Trophoblast cell (in vitro differentiated cells and primary cell): ENCODE data around the gene CCNQ. TPM values are rescaled to one million over a fixed set of nuclear protein-coding genes. Genes with fewer than 3 reads are reported as not detected.

Experiments used
- DNase-seq, 2 donors: peaks; one replicate each; pipeline ENCODE4 v3.0.0-alpha.2; 2016
- H2AFZ ChIP-seq: 2 replicates; pipeline ENCODE4 v1.6.1; 2013; ENCODE audit warnings: low read length, moderate library complexity, mild to moderate bottlenecking; ENCODE audit not compliant: insufficient read depth, poor library complexity
- H2AK5ac ChIP-seq: 2 replicates; pipeline ENCODE4 v1.6.1; 2013; ENCODE audit warnings: mild to moderate bottlenecking, low read length
- H2BK120ac ChIP-seq: 2 replicates; pipeline ENCODE4 v1.6.1; 2013; ENCODE audit warnings: low read length, mild to moderate bottlenecking, moderate library complexity; ENCODE audit not compliant: insufficient read depth, poor library complexity
- H2BK12ac ChIP-seq: 2 replicates; pipeline ENCODE4 v1.6.1; 2013; ENCODE audit warnings: mild to moderate bottlenecking, low read length, moderate library complexity
- H2BK5ac ChIP-seq: 2 replicates; pipeline ENCODE4 v1.6.1; 2013; ENCODE audit warnings: low read length, low read depth, moderate library complexity, mild to moderate bottlenecking; ENCODE audit not compliant: poor library complexity
- H3K14ac ChIP-seq: 2 replicates; pipeline ENCODE4 v1.6.1; 2013; ENCODE audit warnings: mild to moderate bottlenecking, low read length
- H3K18ac ChIP-seq: 2 replicates; pipeline ENCODE4 v1.6.1; 2013; ENCODE audit warnings: mild to moderate bottlenecking, low read length
- H3K23ac ChIP-seq: 2 replicates; pipeline ENCODE4 v1.6.1; 2013; ENCODE audit warnings: low read length
- H3K27ac ChIP-seq: 2 replicates; pipeline ENCODE4 v1.5.1; 2013; ENCODE audit warnings: low read depth, mild to moderate bottlenecking, inconsistent platforms, low read length, moderate library complexity
- H3K27me3 ChIP-seq: 2 replicates; pipeline ENCODE4 v1.6.1; 2013; ENCODE audit warnings: inconsistent platforms, mild to moderate bottlenecking, low read length, moderate library complexity; ENCODE audit not compliant: insufficient read depth
- H3K36me3 ChIP-seq, 2 experiments: 1 replicate in 1 of 2; 2 replicates in 1 of 2; pipeline ENCODE4 v1.6.1; 2013; ENCODE audit warnings: low read length in 2 of 2, mild to moderate bottlenecking in 2 of 2, moderate library complexity in 1 of 2; ENCODE audit not compliant: insufficient read depth in 2 of 2, control insufficient read depth in 1 of 2
- H3K4ac ChIP-seq: 2 replicates; pipeline ENCODE4 v1.6.1; 2013; ENCODE audit warnings: low read depth, mild to moderate bottlenecking, low read length, moderate library complexity
- H3K4me1 ChIP-seq, 2 experiments: 1 replicate in 1 of 2; 2 replicates in 1 of 2; pipeline ENCODE4 v1.6.1; 2013; ENCODE audit warnings: low read length in 2 of 2, mild to moderate bottlenecking in 2 of 2, moderate library complexity in 1 of 2; ENCODE audit not compliant: insufficient read depth in 2 of 2, control insufficient read depth in 1 of 2
- H3K4me2 ChIP-seq: 2 replicates; pipeline ENCODE4 v1.6.1; 2013; ENCODE audit warnings: inconsistent platforms, mild to moderate bottlenecking, low read length, moderate library complexity
- H3K4me3 ChIP-seq: 2 replicates; pipeline ENCODE4 v1.5.1; 2013; ENCODE audit warnings: mild to moderate bottlenecking, low read depth, low read length, inconsistent platforms
- H3K79me1 ChIP-seq: one replicate; pipeline ENCODE4 v1.6.1; 2013; ENCODE audit warnings: low read length
- H3K79me2 ChIP-seq: 2 replicates; pipeline ENCODE4 v1.6.1; 2013; ENCODE audit warnings: low read length, mild to moderate bottlenecking; ENCODE audit not compliant: control insufficient read depth, insufficient read depth, poor library complexity
- H3K9ac ChIP-seq: 2 replicates; pipeline ENCODE4 v1.6.1; 2013; ENCODE audit warnings: mild to moderate bottlenecking, low read length
- H3K9me3 ChIP-seq: 2 replicates; pipeline ENCODE4 v1.6.1; 2013; ENCODE audit warnings: low read depth, mild to moderate bottlenecking, control low read depth, inconsistent platforms, low read length; ENCODE audit not compliant: insufficient read depth
- H4K12ac ChIP-seq: 2 replicates; pipeline ENCODE4 v1.6.1; 2013; ENCODE audit warnings: low read depth, mild to moderate bottlenecking, low read length, moderate library complexity
- H4K8ac ChIP-seq: 2 replicates; pipeline ENCODE4 v1.6.1; 2013; ENCODE audit warnings: low read depth, mild to moderate bottlenecking, low read length, moderate library complexity
- H4K91ac ChIP-seq: one replicate; pipeline ENCODE4 v1.6.1; 2013; ENCODE audit warnings: low read depth, mild to moderate bottlenecking, low read length, moderate library complexity
- WGBS: extraction: QIAGEN DNeasy Blood & Tissue Kit; methylation state at CpG from one replicate; pipeline ENCODE4 v1.1.7; 2013; ENCODE audit warnings: missing lambda C conversion rate; ENCODE audit not compliant: insufficient read length, insufficient coverage; ENCODE audit errors: extremely low coverage; 5-methylcytosine and 5-hydroxymethylcytosine counted together
- polyA plus RNA-seq: library from polyadenylated mRNA; stranded (reverse); fragments of 200-250 nt; gene quantifications from 2 replicates; pipeline ENCODE4 v1.2.3, GENCODE V29; 2013

The CCNQ gene
- polyA plus RNA-seq, result 28.4 and 28.6 TPM in 2 replicates

- Histone ChIP-seq H3K9me3 (no peaks in the 10 kb centered on the region), H4K8ac (peak within 1 kb of the TSS; percentile 84), H3K27ac (peak within 1 kb of the TSS; percentile 37), H4K12ac (no peak within 1 kb of the TSS), H2BK120ac (peak within 1 kb of the TSS; percentile 18), H2AK5ac (no peak within 1 kb of the TSS), H3K4ac (no peak within 1 kb of the TSS), H3K27me3 (no peaks in the 10 kb centered on the region), H3K79me2 (peaks cover 3% of the 10 kb centered on the region), H3K4me3 (peak within 1 kb of the TSS; percentile 83), H3K23ac (no peak within 1 kb of the TSS), H3K36me3 (peaks cover 16 to 17% of the 10 kb centered on the region in 2 experiments), H3K4me1 (peaks cover 3 to 10% of the 10 kb centered on the region in 2 experiments), H3K18ac (peak within 1 kb of the TSS; percentile 92), H3K4me2 (peak within 1 kb of the TSS; percentile 78), H4K91ac (peak within 1 kb of the TSS; percentile 74), H3K79me1 (peaks cover 3% of the 10 kb centered on the region), H2BK12ac (peak within 1 kb of the TSS; percentile 29), H3K9ac (peak within 1 kb of the TSS; percentile 87), H3K14ac (peak within 1 kb of the TSS; percentile 81), H2AFZ (peak within 1 kb of the TSS; percentile 83), H2BK5ac (peak within 1 kb of the TSS; percentile 48)
- WGBS, result no CpG with 5 or more reads among the region's 79 CpGs
- DNase-seq, result peak; percentile 63 to 72
Measured at GRCh38 chrX:153598541-153599191, at the start of gene CCNQ. Gene CCNQ, minus strand, starts transcription at chrX:153599139. Its CDS starts 66 bp downstream, at chrX:153599073.

DNA sequence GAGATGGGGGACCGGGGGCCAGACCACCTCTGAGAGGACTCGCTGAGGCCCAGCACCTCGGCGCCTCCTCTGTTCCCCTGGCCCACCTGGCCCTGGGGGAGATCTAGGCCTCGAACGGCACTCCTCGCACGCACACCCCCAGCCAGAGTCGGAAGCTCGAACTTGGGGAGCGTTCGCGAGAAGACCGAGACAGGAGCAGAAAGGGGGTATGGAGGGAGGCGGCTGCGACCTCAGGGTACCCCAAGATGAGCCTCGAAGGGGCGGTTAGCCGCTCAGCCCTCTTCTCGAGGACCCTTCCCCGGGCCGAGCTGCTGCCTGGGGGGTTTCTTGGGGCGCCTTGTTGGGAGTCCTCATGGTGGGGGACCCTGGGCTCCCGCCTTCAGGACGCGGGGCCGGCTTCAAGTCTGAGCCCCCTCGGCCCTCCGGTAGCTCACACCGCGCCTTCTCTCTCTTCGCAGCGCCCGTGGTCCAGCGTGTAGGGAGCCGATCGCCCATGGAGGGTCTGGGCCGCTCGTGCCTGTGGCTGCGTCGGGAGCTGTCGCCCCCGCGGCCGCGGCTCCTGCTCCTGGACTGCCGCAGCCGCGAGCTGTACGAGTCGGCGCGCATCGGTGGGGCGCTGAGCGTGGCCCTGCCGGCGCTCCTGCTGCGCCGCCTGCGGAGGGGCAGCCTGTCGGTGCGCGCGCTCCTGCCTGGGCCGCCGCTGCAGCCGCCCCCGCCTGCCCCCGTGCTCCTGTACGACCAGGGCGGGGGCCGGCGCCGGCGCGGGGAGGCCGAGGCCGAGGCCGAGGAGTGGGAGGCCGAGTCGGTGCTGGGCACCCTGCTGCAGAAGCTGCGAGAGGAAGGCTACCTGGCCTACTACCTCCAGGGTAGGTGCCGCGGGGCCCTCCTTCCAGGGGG lies 48.8 kb upstream of the CCNQ start:
- no peaks in the 10 kb centered on the region for H3K79me1 ChIP-seq
- peaks cover 48% of the 10 kb centered on the region for H3K27me3 ChIP-seq
- DNase-seq, result no peak
- H4K12ac ChIP-seq, result no peak overlapping the region
- H4K91ac ChIP-seq, result no peak overlapping the region
- WGBS, result no CpG with 5 or more reads among the region's 85 CpGs
- H2BK12ac ChIP-seq, result no peak overlapping the region
- H2BK120ac ChIP-seq, result no peak overlapping the region
- peaks cover 2% of the 10 kb centered on the region for H3K9me3 ChIP-seq
- H2AK5ac ChIP-seq, result no peak overlapping the region
- H3K36me3 ChIP-seq, result no peaks in the 10 kb centered on the region
- no peaks in the 10 kb centered on the region for H3K79me2 ChIP-seq
- no peak overlapping the region for H3K14ac ChIP-seq
- H3K4ac ChIP-seq, result no peak overlapping the region
- no peak overlapping the region for H3K23ac ChIP-seq
- H3K9ac ChIP-seq, result no peak overlapping the region
- H3K18ac ChIP-seq, result no peak overlapping the region
- H4K8ac ChIP-seq, result no peak overlapping the region
- H2AFZ ChIP-seq, result no peak overlapping the region
- no peak overlapping the region for H3K4me3 ChIP-seq
- peaks cover 7% of the 10 kb centered on the region in 2 experiments for H3K4me1 ChIP-seq
- no peak overlapping the region for H3K27ac ChIP-seq
- H3K4me2 ChIP-seq, result no peak overlapping the region
- H2BK5ac ChIP-seq, result no peak overlapping the region

DNA sequence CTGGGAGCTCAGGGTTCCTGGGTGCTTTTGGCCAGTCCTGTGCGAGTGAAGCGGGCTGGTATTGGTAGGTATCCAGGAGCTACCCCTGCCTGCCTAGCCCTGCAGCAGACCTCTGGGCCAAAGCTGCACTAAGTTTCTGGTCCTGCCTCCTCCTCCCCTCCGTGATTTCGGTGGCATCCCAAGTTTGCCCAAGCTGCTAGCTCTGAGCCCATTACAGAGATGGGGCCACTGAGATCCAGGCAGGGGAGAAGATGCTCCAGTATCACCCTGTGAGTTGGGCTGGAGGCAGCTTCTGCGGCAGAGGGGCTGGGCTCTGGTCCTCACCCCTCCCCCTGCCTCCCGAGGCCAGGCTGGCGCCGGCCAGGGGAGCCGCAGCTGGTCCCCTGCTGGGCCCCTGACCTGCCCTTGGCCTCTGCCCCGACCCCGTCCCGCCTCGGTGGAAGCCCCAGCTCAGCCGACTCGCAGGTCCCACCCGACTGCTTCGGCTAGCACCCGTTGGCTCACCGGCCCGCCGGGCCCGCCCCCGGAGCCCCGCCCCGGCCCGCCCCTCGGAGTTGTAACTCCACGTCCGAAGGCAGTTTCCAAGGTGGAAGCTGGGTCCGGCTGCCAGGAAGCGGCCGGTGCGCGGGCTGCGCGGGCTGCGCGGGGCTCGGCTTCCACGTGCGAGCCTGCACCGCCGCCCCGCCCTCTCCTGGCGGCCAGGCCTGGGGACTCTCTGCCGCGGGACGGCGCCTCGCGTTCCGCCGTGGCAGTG lies 47.9 kb upstream of the CCNQ start, which contains the start of gene DUSP9:
DUSP9 (plus strand) TSS at position 584 of the 754 bp plus-strand sequence. CDS start 751 bp downstream, outside the sequence.
- H4K12ac ChIP-seq, result no peak within 1 kb of the TSS
- no peak within 1 kb of the TSS for H2BK12ac ChIP-seq
- H3K9me3 ChIP-seq, result peaks cover 2% of the 10 kb centered on the region
- no peak within 1 kb of the TSS for H3K27ac ChIP-seq
- H3K79me1 ChIP-seq, result no peaks in the 10 kb centered on the region
- DNase-seq, result peak; percentile 43 to 66
- no peak within 1 kb of the TSS for H3K4ac ChIP-seq
- H3K36me3 ChIP-seq, result no peaks in the 10 kb centered on the region
- no peak within 1 kb of the TSS for H2AFZ ChIP-seq
- no peak within 1 kb of the TSS for H2BK120ac ChIP-seq
- H3K9ac ChIP-seq, result no peak within 1 kb of the TSS
- peaks cover 53% of the 10 kb centered on the region for H3K27me3 ChIP-seq
- no peak within 1 kb of the TSS for H3K23ac ChIP-seq
- no peak within 1 kb of the TSS for H3K4me3 ChIP-seq
- no peak within 1 kb of the TSS for H2AK5ac ChIP-seq
- H3K18ac ChIP-seq, result no peak within 1 kb of the TSS
- no peak within 1 kb of the TSS for H4K91ac ChIP-seq
- no CpG with 5 or more reads among the region's 53 CpGs for WGBS
- no peaks in the 10 kb centered on the region for H3K79me2 ChIP-seq
- no peak within 1 kb of the TSS for H4K8ac ChIP-seq
- H2BK5ac ChIP-seq, result no peak within 1 kb of the TSS
- H3K14ac ChIP-seq, result no peak within 1 kb of the TSS
- peak within 1 kb of the TSS; percentile 51 for H3K4me2 ChIP-seq
- H3K4me1 ChIP-seq, result peaks cover 7% of the 10 kb centered on the region in 2 experiments

GRCh38 chrX:153645921-153646488 lies 47.1 kb upstream of the CCNQ start:
- Histone ChIP-seq H4K12ac (no peak overlapping the region), H2BK5ac (no peak overlapping the region), H3K36me3 (no peaks in the 10 kb centered on the region), H3K18ac (no peak overlapping the region), H3K4me2 (no peak overlapping the region), H2AFZ (no peak overlapping the region), H3K4me3 (no peak overlapping the region), H3K9me3 (peaks cover 2% of the 10 kb centered on the region), H3K79me1 (no peaks in the 10 kb centered on the region), H3K14ac (no peak overlapping the region), H3K27me3 (peaks cover 61% of the 10 kb centered on the region), H4K8ac (no peak overlapping the region), H3K4me1 (peaks cover 7% of the 10 kb centered on the region in 2 experiments), H3K9ac (no peak overlapping the region), H3K27ac (no peak overlapping the region), H3K4ac (no peak overlapping the region), H3K79me2 (no peaks in the 10 kb centered on the region), H3K23ac (no peak overlapping the region), H2BK12ac (no peak overlapping the region), H4K91ac (no peak overlapping the region), H2AK5ac (no peak overlapping the region), H2BK120ac (no peak overlapping the region)
- DNase-seq, result peak in 1 of 2 donors; percentile 51
- no CpG with 5 or more reads among the region's 10 CpGs for WGBS
